Activated CD8-positive, alpha-beta memory T cell treated with anti-CD3 and anti-CD28 coated beads, Interleukin-2, amount 50 U/mL, for 1 hour (primary cell): Measurements from ENCODE around the gene ZNF521.

Experiments used
- DNase-seq: peaks from one replicate; pipeline ENCODE4 v3.0.0-alpha.2; 2020; ENCODE audit errors: extremely low read depth

Gene ZNF521

GRCh38 chr18:25228410-25228809 lies 123.6 kb downstream of the ZNF521 start:
- DNase-seq: no peak

GRCh38 chr18:25225151-25225550 lies 126.8 kb downstream of the ZNF521 start:
- DNase-seq: no peak

DNA sequence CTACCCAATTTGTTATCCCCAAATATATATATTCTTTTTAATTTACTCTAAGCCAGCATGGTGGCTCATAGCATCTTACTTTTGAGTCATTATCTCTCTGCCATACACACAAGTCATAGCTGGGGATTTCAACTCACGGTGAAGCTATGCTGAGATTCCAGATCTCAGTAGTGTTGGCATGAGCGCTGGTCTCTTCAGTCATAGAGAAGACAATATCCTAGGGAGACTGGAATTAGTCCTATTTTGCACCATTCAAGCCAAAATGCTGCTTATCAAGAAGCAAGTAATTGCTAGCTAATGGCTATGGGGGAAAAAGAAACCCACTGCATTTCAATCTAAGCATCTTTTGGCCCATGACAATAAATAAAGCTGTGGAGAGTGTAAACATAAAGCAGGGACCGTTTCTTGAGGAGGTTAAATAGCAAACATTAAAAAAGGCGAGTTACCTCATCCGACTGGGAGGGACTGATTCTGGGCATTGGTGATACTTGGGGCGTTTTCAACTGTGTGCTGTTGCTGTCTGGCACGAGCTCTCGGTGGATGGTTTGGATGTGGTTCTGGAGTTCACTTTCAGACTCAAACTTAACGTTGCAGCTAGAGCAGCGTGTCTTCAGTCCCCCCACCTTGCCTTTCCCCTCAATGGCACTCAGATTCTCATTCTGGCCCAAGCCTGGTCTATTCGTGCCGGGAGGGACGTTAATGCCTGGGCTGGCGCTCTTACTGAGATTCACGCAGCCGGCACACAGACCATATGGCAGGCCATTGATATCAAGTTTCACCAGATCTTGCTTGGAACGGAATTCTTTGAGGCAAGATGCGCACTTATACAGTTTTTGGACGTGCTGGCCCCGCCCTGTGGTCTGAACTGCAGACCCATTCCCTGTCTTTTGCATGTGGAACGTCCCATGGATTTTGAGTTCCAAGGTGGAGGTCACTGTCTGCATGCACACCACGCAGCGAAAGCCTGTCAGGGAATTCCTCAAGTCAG lies 127.8 kb downstream of the ZNF521 start:
- DNase-seq: no peak

GRCh38 chr18:25223211-25223610 lies 128.8 kb downstream of the ZNF521 start:
- DNase-seq: no peak

GRCh38 chr18:25222648-25223047 lies 129.3 kb downstream of the ZNF521 start:
- no peak for DNase-seq

DNA sequence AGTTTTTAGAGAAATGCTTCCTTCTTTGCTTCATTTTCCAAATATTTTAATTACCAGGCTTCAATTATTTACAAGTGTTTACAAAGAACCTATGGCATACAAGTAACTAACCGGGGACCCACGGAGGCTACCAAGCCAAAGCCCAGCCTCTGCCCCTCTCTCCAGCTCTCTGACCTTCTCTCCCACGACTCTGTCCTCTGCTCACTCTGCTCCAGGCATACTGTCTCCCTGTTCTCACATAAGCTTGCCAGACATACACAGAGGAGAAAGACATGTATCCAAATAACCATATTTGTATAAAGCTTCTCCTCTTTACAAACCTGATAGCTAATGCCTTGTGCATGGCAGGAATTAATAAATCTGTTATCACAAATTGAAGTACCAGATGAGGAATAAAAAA lies 141.3 kb downstream of the ZNF521 start:
- no peak for DNase-seq

GRCh38 chr18:25192065-25192464 lies 159.9 kb downstream of the ZNF521 start:
- no peak for DNase-seq

DNA sequence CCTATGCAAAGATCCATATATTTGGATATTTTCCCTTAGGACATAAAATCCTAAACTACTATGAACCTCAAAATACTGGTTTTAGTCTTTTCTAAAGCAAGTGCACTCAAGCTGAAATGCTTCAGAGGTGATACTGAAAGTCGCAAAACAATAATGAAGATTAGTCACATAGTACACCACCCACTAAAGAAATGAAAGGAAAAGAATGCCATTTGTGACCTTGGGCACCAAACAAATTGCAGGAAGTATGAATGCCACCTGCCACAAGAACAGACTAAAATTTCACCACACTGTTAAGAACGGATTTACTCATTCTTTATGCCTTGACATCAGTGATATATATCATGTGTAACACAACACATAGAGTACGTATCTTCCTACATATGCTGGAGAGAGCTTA lies 161.5 kb downstream of the ZNF521 start:
- DNase-seq: no peak

GRCh38 chr18:25189391-25190185 lies 162.4 kb downstream of the ZNF521 start:
- DNase-seq: no peak

- no peak for DNase-seq
These were observed 164.3 kb downstream of the ZNF521 start for GRCh38 chr18:25187521-25188192.

- DNase-seq: no peak
These were observed 165.1 kb downstream of the ZNF521 start for GRCh38 chr18:25186871-25187270.

GRCh38 chr18:25181993-25182392 lies 170.0 kb downstream of the ZNF521 start:
- DNase-seq: no peak

- DNase-seq: no peak
These were observed 170.4 kb downstream of the ZNF521 start for GRCh38 chr18:25181581-25181980.

DNA sequence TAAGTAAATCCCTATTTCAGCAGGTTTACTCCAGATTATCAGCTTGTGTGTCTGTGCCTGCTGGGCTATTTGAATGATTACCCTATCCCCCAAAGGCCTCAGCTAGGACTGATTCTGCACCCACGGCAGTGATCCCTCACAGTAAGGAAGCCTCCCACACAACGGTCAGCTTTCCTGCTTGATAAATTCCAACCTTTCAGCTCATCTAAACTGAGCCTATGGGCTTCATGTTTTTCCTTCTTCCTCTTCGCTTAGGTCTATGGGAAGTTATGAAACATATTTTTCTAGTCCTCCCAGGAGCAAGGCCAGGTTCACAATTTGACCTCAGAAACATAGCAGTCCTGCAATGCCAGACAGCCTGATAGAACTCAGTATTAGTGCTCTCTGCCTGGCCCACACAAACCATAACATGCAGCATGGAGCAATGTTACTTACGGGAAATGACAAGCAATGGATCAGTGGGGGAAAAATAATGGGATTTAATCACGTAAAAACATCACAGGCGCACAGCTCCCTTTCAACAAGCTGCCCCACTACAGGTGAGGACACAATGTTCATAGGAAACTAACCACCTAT lies 170.9 kb downstream of the ZNF521 start:
- no peak for DNase-seq

DNA sequence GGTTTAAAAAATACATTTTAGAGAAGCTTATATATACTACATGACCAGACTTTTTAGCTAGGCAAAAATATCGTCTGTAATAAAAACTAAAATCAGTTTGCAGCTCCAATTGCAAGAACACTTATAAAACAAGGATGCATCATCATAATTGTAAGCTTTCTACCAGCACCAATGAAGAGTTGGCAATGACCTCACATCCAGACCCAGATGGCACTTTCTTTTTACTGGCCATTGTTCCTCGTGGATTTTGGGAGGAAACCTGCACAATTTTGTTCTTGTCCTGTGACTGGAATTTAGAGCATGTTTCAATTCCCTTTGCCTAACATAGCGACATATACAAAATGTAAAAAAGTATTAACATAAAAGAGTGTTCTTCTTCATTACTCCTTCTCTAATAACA lies 174.3 kb downstream of the ZNF521 start:
- no peak for DNase-seq

GRCh38 chr18:25176518-25177042 lies 175.4 kb downstream of the ZNF521 start:
- no peak for DNase-seq

GRCh38 chr18:25175558-25176517 lies 176.1 kb downstream of the ZNF521 start:
- no peak for DNase-seq

GRCh38 chr18:25174324-25174723 lies 177.6 kb downstream of the ZNF521 start:
- no peak for DNase-seq

- DNase-seq: no peak
These were observed 180.6 kb downstream of the ZNF521 start for GRCh38 chr18:25171334-25171733.

DNA sequence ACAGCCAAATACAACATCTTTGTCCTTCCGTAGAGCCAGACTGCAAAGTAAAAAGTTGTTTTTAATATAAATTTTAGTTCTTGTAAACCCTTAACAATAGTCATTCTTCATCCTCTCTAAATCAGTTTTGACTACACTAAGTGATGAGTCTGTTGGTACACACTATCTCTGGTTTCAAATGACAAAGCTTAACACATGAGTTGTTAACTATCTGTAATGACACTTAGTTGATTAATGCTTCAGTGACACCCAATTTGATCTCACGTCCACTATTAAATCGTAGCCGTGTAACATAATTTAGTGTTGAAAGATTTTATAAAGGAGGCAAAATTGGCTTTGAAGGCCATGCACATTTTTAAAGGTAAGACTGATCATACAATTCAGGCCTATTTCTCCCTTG lies 181.6 kb downstream of the ZNF521 start:
- DNase-seq: no peak
